ENCODE data around the gene PIP4P1.

DNA sequence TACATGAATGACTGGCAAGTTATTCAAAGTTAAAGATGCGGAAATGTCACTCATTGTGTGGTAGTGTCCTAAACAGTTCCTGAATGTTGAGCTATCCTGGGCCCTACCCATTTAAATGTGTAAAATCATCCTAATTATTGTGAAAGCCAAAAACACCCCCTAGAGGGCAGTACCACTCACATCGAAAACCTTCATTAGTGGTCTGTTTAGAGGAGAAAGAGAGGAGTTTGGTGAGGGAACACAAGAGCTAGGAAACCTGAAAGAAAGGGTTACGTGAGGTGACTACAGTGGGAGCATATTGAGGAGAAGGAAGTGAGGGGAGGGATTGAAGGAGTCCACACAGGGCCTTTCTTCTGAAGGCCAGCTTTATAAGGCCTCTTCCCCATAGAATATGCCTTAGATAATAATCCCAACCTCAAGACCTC, 45.4 kb downstream of the PIP4P1 start:
- TF ChIP-seq, protein P1, sequence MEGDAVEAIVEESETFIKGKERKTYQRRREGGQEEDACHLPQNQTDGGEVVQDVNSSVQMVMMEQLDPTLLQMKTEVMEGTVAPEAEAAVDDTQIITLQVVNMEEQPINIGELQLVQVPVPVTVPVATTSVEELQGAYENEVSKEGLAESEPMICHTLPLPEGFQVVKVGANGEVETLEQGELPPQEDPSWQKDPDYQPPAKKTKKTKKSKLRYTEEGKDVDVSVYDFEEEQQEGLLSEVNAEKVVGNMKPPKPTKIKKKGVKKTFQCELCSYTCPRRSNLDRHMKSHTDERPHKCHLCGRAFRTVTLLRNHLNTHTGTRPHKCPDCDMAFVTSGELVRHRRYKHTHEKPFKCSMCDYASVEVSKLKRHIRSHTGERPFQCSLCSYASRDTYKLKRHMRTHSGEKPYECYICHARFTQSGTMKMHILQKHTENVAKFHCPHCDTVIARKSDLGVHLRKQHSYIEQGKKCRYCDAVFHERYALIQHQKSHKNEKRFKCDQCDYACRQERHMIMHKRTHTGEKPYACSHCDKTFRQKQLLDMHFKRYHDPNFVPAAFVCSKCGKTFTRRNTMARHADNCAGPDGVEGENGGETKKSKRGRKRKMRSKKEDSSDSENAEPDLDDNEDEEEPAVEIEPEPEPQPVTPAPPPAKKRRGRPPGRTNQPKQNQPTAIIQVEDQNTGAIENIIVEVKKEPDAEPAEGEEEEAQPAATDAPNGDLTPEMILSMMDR (IDR thresholded peaks at IDR 0.05): peak in 5 of 7 experiments; percentile 38 to 51 (median 46)
- TF ChIP-seq EP300 (IDR thresholded peaks at IDR 0.05) (no peak), POLR2A (IDR thresholded peaks at IDR 0.05) (no peak), POLR2AphosphoS5 (IDR thresholded peaks at IDR 0.05) (no peak)

Measured in stomach (tissue), 4 donors.